Fibroblast of lung (primary cell): Measurements from ENCODE around the gene WWOX. TPM values are rescaled to one million over a fixed set of nuclear protein-coding genes. Genes with fewer than 3 reads are reported as not detected.
A peak's percentile ranks its signal among the peaks of the same experiment; 100 is the strongest.

Experiments
- DNase-seq, 2 donors: peaks; one replicate each; pipeline versions ENCODE4 v3.0.0 to v3.0.0-alpha.2; 2010; ENCODE audit warnings: low read depth in 2 of 2
- H2AFZ ChIP-seq: 2 replicates; pipeline ENCODE4 v1.5.1; 2012; ENCODE audit warnings: low read length, control low read depth, inconsistent platforms
- H3K27ac ChIP-seq: 2 replicates; pipeline ENCODE4 v1.5.1; 2011; ENCODE audit warnings: low read length, control low read depth; ENCODE audit not compliant: insufficient read depth
- H3K27me3 ChIP-seq: 2 replicates; pipeline ENCODE4 v1.5.1; 2011; ENCODE audit warnings: mild to moderate bottlenecking, low read length; ENCODE audit not compliant: control insufficient read depth, insufficient read depth
- H3K36me3 ChIP-seq: 2 replicates; pipeline ENCODE4 v1.5.1; 2011; ENCODE audit warnings: low read length; ENCODE audit not compliant: control insufficient read depth, insufficient read depth
- H3K4me1 ChIP-seq: 2 replicates; pipeline ENCODE4 v1.5.1; 2011; ENCODE audit warnings: low read length; ENCODE audit not compliant: control insufficient read depth, insufficient read depth; ENCODE audit errors: extremely low read depth
- H3K4me2 ChIP-seq: 2 replicates; pipeline ENCODE4 v1.5.1; 2011; ENCODE audit warnings: low read length, control low read depth; ENCODE audit not compliant: insufficient read depth; ENCODE audit errors: extremely low read depth
- H3K4me3 ChIP-seq, 4 experiments: fragments of 200-600 bp in 1 of 4; sonication (generic) in 1 of 4; replicated peaks in 1 of 4; 2 replicates each; pipeline ENCODE4 v1.5.1; 2011 to 2016; ENCODE audit warnings: low read length in 4 of 4, low read depth in 3 of 4, mild to moderate bottlenecking in 3 of 4, control low read depth in 2 of 4, inconsistent platforms in 1 of 4, mixed read lengths in 1 of 4; ENCODE audit not compliant: insufficient read depth in 1 of 4; ENCODE audit errors: control extremely low read depth in 1 of 4
- H3K79me2 ChIP-seq: 2 replicates; pipeline ENCODE4 v1.5.1; 2012; ENCODE audit warnings: mild to moderate bottlenecking, low read length, inconsistent platforms; ENCODE audit not compliant: control insufficient read depth, insufficient read depth
- H3K9ac ChIP-seq: 2 replicates; pipeline ENCODE4 v1.5.1; 2011; ENCODE audit warnings: mild to moderate bottlenecking, low read length, control low read depth; ENCODE audit not compliant: insufficient read depth
- H3K9me3 ChIP-seq: 2 replicates; pipeline ENCODE4 v1.5.1; 2012; ENCODE audit warnings: low read depth, low read length; ENCODE audit not compliant: control insufficient read depth, insufficient read depth
- H4K20me1 ChIP-seq: 2 replicates; pipeline ENCODE4 v1.5.1; 2011; ENCODE audit warnings: low read length; ENCODE audit not compliant: control insufficient read depth, insufficient read depth; ENCODE audit errors: extremely low read depth
- EZH2 ChIP-seq: IDR thresholded peaks from 2 replicates; pipeline ENCODE4 v1.5.1; 2012; ENCODE audit warnings: low read length, control low read depth, mild to moderate bottlenecking; ENCODE audit errors: missing control alignments
- polyA plus RNA-seq, 2 donors: library from polyadenylated mRNA; depleted of rRNA in 1 of 2; stranded (reverse) in 1 of 2; unstranded in 1 of 2; fragments of >200 nt; gene quantifications; 2 replicates each; pipeline ENCODE4 v1.2.1, GENCODE V29; 2011 to 2012; ENCODE audit warnings: missing spikeins in 1 of 2
- total RNA-seq: library from RNA; depleted of rRNA; stranded (reverse); fragments of >200 nt; gene quantifications from 2 replicates; pipeline ENCODE4 v1.2.1, GENCODE V29; 2014
- TF ChIP-seq, protein P1 (sequence below), 2 donors: IDR thresholded peaks in 1 of 2; conservative IDR thresholded peaks in 1 of 2; 1 replicate in 1 of 2; 2 replicates in 1 of 2; pipeline ENCODE4 v1.5.1; 2011 to 2012; ENCODE audit warnings: low read length in 2 of 2, control low read depth in 1 of 2, inconsistent platforms in 1 of 2, low read depth in 1 of 2, mild to moderate bottlenecking in 1 of 2

Gene WWOX
- total and polyA plus RNA-seq, 2 donors (not counting 1 experiment from before 2014, with no cell fraction given): 5.6 to 16.3 TPM

DNA sequence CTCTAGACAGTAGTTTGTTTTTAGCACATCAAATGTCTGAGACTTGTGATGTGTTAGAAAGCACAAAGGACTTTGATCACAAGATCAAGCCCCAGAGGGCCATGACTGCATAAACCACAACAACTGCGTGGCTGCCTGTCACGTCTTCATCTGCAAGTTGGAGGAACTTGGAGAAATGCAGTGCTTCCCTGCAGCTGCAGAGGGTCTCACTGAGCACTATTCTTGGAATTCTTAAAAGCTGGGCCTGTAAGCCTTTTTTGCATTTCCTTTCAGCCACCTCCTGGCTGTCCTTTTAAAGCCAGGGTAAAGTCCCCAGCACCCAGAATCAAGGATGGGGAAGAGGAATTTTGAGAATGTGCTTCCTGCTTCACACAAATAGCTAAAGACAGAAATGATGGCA, 1069.8 kb downstream of the WWOX start:
- H3K36me3 ChIP-seq: no peaks in the 10 kb centered on the region
- no peaks in the 10 kb centered on the region for H3K9me3 ChIP-seq
- peak in 1 of 2 donors; percentile 0 for DNase-seq
- no peak overlapping the region for H3K9ac ChIP-seq
- no peaks in the 10 kb centered on the region for H3K79me2 ChIP-seq
- no peak overlapping the region for H3K4me3 ChIP-seq
- no peak for TF ChIP-seq EZH2
- TF ChIP-seq, protein P1, sequence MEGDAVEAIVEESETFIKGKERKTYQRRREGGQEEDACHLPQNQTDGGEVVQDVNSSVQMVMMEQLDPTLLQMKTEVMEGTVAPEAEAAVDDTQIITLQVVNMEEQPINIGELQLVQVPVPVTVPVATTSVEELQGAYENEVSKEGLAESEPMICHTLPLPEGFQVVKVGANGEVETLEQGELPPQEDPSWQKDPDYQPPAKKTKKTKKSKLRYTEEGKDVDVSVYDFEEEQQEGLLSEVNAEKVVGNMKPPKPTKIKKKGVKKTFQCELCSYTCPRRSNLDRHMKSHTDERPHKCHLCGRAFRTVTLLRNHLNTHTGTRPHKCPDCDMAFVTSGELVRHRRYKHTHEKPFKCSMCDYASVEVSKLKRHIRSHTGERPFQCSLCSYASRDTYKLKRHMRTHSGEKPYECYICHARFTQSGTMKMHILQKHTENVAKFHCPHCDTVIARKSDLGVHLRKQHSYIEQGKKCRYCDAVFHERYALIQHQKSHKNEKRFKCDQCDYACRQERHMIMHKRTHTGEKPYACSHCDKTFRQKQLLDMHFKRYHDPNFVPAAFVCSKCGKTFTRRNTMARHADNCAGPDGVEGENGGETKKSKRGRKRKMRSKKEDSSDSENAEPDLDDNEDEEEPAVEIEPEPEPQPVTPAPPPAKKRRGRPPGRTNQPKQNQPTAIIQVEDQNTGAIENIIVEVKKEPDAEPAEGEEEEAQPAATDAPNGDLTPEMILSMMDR (conservative IDR thresholded peaks at IDR 0.05 in 1 of 2, IDR thresholded peaks at IDR 0.05 in 1 of 2; ENCODE audit: low read depth in 1 of 2, low read length in 2 of 2): no peak
- no peaks in the 10 kb centered on the region for H4K20me1 ChIP-seq
- H2AFZ ChIP-seq: no peak overlapping the region
- H3K27me3 ChIP-seq: no peaks in the 10 kb centered on the region
- H3K27ac ChIP-seq: no peak overlapping the region
- no peaks in the 10 kb centered on the region for H3K4me1 ChIP-seq
- H3K4me2 ChIP-seq: no peak overlapping the region

GRCh38 chr16:79170555-79171246, 1071.2 kb downstream of the WWOX start:
- no peaks in the 10 kb centered on the region for H3K27me3 ChIP-seq
- H3K9ac ChIP-seq: no peak overlapping the region
- peak; percentile 7 to 78 for DNase-seq
- H3K4me2 ChIP-seq: no peak overlapping the region
- no peaks in the 10 kb centered on the region for H3K4me1 ChIP-seq
- no peak overlapping the region for H3K4me3 ChIP-seq
- no peak overlapping the region for H2AFZ ChIP-seq
- H3K79me2 ChIP-seq: no peaks in the 10 kb centered on the region
- no peaks in the 10 kb centered on the region for H3K9me3 ChIP-seq
- no peaks in the 10 kb centered on the region for H4K20me1 ChIP-seq
- H3K27ac ChIP-seq: no peak overlapping the region
- TF ChIP-seq, protein P1 (conservative IDR thresholded peaks at IDR 0.05 in 1 of 2, IDR thresholded peaks at IDR 0.05 in 1 of 2; ENCODE audit: low read depth in 1 of 2, low read length in 2 of 2): no peak
- H3K36me3 ChIP-seq: no peaks in the 10 kb centered on the region

GRCh38 chr16:79171504-79171903, 1072.0 kb downstream of the WWOX start:
- Histone ChIP-seq H3K27me3 (no peaks in the 10 kb centered on the region), H3K4me2 (no peak overlapping the region), H3K36me3 (no peaks in the 10 kb centered on the region), H3K4me3 (no peak overlapping the region), H3K27ac (no peak overlapping the region), H4K20me1 (no peaks in the 10 kb centered on the region), H2AFZ (no peak overlapping the region), H3K4me1 (no peaks in the 10 kb centered on the region), H3K9ac (no peak overlapping the region), H3K79me2 (no peaks in the 10 kb centered on the region), H3K9me3 (no peaks in the 10 kb centered on the region)
- no peak for TF ChIP-seq EZH2
- TF ChIP-seq, protein P1 (conservative IDR thresholded peaks at IDR 0.05 in 1 of 2, IDR thresholded peaks at IDR 0.05 in 1 of 2; ENCODE audit: low read depth in 1 of 2, low read length in 2 of 2): no peak
- DNase-seq: no peak
